HepG2 (cell line): ENCODE measurements around the gene ACTR10. TPM values are rescaled to one million over a fixed set of nuclear protein-coding genes. Genes with fewer than 3 reads are reported as not detected.

Source experiments
- AGO2 ChIP-seq: fragments of 200-400 bp; formaldehyde crosslinking; optimal IDR thresholded peaks from 2 replicates; pipeline ENCODE3; 2017; ENCODE audit warnings: mild to moderate bottlenecking, low read depth, low read length, moderate library complexity
- ARID3A ChIP-seq: IDR thresholded peaks from 2 replicates; pipeline ENCODE4 v1.6.1; 2012; ENCODE audit warnings: low read depth, low read length, improper control_type of control experiment
- ARNT2 ChIP-seq: sonication (generic); formaldehyde crosslinking; IDR thresholded peaks from 2 replicates; pipeline ENCODE4 v1.8.0; 2022; ENCODE audit warnings: mild to moderate bottlenecking, low read depth, missing genetic modification reagents, moderate library complexity
- CBX2 ChIP-seq, 2 experiments: fragments of 200-600 bp in 1 of 2; sonication (generic); formaldehyde crosslinking in 1 of 2; IDR thresholded peaks; 2 replicates each; pipeline versions ENCODE4 v1.7.0 to v1.8.1; 2018 to 2022; ENCODE audit warnings: low read depth in 2 of 2, low read length in 1 of 2, mild to moderate bottlenecking in 1 of 2, missing genetic modification reagents in 1 of 2
- CCAR2 ChIP-seq: fragments of 200-400 bp; formaldehyde crosslinking; optimal IDR thresholded peaks from 2 replicates; pipeline ENCODE3; 2018; ENCODE audit warnings: low read depth, mild to moderate bottlenecking, low read length, moderate library complexity
- FOSL1 ChIP-seq: sonication (generic); formaldehyde crosslinking; IDR thresholded peaks from 2 replicates; pipeline ENCODE4 v1.9.0; 2021; ENCODE audit warnings: missing genetic modification reagents, borderline replicate concordance
- GATAD1 ChIP-seq: IDR thresholded peaks from 2 replicates; pipeline ENCODE4 v1.6.1; 2016; ENCODE audit warnings: missing genetic modification reagents, missing compliant biosample characterization
- GTF3A ChIP-seq: sonication (generic); formaldehyde crosslinking; conservative IDR thresholded peaks from 2 replicates; pipeline ENCODE4 v1.4.0; 2020; ENCODE audit warnings: mild to moderate bottlenecking, missing genetic modification reagents
- HMG20B ChIP-seq: conservative IDR thresholded peaks from 2 replicates; pipeline ENCODE4 v1.6.1; 2016; ENCODE audit warnings: missing genetic modification reagents, missing compliant biosample characterization
- HNRNPL ChIP-seq: fragments of 200-400 bp; formaldehyde crosslinking; IDR thresholded peaks from 2 replicates; pipeline ENCODE4 v1.6.1; 2017; ENCODE audit warnings: mild to moderate bottlenecking, low read depth, low read length
- KLF6 ChIP-seq: IDR thresholded peaks from 2 replicates; pipeline ENCODE4 v1.8.0; 2016; ENCODE audit warnings: missing biosample characterization, missing genetic modification reagents
- MTF1 ChIP-seq: sonication (generic); formaldehyde crosslinking; IDR thresholded peaks from 2 replicates; pipeline ENCODE4 v1.5.0; 2020; ENCODE audit warnings: missing genetic modification reagents
- MXD4 ChIP-seq: IDR thresholded peaks from 2 replicates; pipeline ENCODE4 v1.6.1; 2016; ENCODE audit warnings: mild to moderate bottlenecking, missing biosample characterization, missing genetic modification reagents
- NCOA1 ChIP-seq: sonication (generic); formaldehyde crosslinking; IDR thresholded peaks from 2 replicates; pipeline ENCODE4 v1.9.0; 2021; ENCODE audit warnings: missing genetic modification reagents
- NPAS2 ChIP-seq: sonication (generic); formaldehyde crosslinking; IDR thresholded peaks from 2 replicates; pipeline ENCODE4 v1.8.0; 2022; ENCODE audit warnings: mild to moderate bottlenecking, missing genetic modification reagents, borderline replicate concordance
- NR3C1 ChIP-seq: sonication (generic); formaldehyde crosslinking; IDR thresholded peaks from 2 replicates; pipeline ENCODE4 v1.4.0; 2020; ENCODE audit warnings: missing genetic modification reagents
- PHF8 ChIP-seq: sonication (generic); formaldehyde crosslinking; IDR thresholded peaks from 2 replicates; pipeline ENCODE4 v1.5.0; 2020; ENCODE audit warnings: missing genetic modification reagents
- SAP130 ChIP-seq: IDR thresholded peaks from 2 replicates; pipeline ENCODE4 v1.6.1; 2016; ENCODE audit warnings: low read depth
- SP1 ChIP-seq, 2 experiments: fragments of 450-650 bp in 1 of 2; sonication (generic) in 1 of 2; formaldehyde crosslinking in 1 of 2; IDR thresholded peaks; 2 replicates each; pipeline versions ENCODE4 v1.4.0 to v1.6.1; 2016 to 2020; ENCODE audit warnings: missing genetic modification reagents in 1 of 2
- TARDBP ChIP-seq: sonication (generic); formaldehyde crosslinking; IDR thresholded peaks from 2 replicates; pipeline ENCODE4 v1.8.0; 2022; ENCODE audit warnings: mild to moderate bottlenecking, missing genetic modification reagents
- TBL1XR1 ChIP-seq: fragments of 150-350 bp; IDR thresholded peaks from 2 replicates; pipeline ENCODE4 v1.6.1; 2014; ENCODE audit warnings: borderline replicate concordance, low read length; ENCODE audit not compliant: partially characterized antibody
- ZFY ChIP-seq: sonication (generic); formaldehyde crosslinking; IDR thresholded peaks from 2 replicates; pipeline ENCODE4 v1.4.0; 2020; ENCODE audit warnings: missing genetic modification reagents
- ZNF441 ChIP-seq: sonication (generic); formaldehyde crosslinking; IDR thresholded peaks from 2 replicates; pipeline ENCODE4 v1.7.0; 2021; ENCODE audit warnings: missing genetic modification reagents, borderline replicate concordance
- ZNF552 ChIP-seq: sonication (generic); formaldehyde crosslinking; IDR thresholded peaks from 2 replicates; pipeline ENCODE4 v1.9.0; 2022; ENCODE audit warnings: missing genetic modification reagents, mild to moderate bottlenecking, borderline replicate concordance
- ZNF615 ChIP-seq: sonication (generic); formaldehyde crosslinking; IDR thresholded peaks from 2 replicates; pipeline ENCODE4 v1.5.0; 2020; ENCODE audit warnings: mild to moderate bottlenecking, missing genetic modification reagents, borderline replicate concordance
- ZNF687 ChIP-seq: sonication (generic); formaldehyde crosslinking; IDR thresholded peaks from 2 replicates; pipeline ENCODE4 v1.5.1; 2020; ENCODE audit warnings: mild to moderate bottlenecking, missing genetic modification reagents, moderate library complexity
- polyA plus RNA-seq, 8 experiments: library from polyadenylated mRNA; depleted of rRNA in 3 of 8; stranded (reverse) in 7 of 8; unstranded in 1 of 8; fragments of >200 nt; fragmentation: Illumina TruSeq in 4 of 8; extraction: Trizol in 4 of 8; gene quantifications; 2 replicates each; pipeline versions ENCODE4 v1.2.1 to v1.2.3, GENCODE V29; 2011 to 2016; ENCODE audit warnings: low read depth in 4 of 8, missing spikeins in 1 of 8, mixed read lengths in 1 of 8; ENCODE audit not compliant: insufficient read depth in 1 of 8
- total RNA-seq, 5 experiments: library from RNA; depleted of rRNA; stranded (reverse); fragments of >200 nt; fragmentation: Illumina TruSeq; extraction: Trizol; gene quantifications; 2 replicates each; pipeline ENCODE4 v1.2.3, GENCODE V29; 2016; ENCODE audit warnings: low read depth in 1 of 5

ACTR10 gene
- total and polyA plus RNA-seq, 2 of the 13 experiments (the other 11 are each of a cell fraction or from before 2014, with no cell fraction given), result 30.0 to 41.3 TPM

GRCh38 chr14:58199726-58200479 lies at the start of gene ACTR10 (continued):
- TF ChIP-seq SP1 (IDR thresholded peaks at IDR 0.05) (no peak), SP1 (CRISPR knock-in tag; IDR thresholded peaks at IDR 0.05) (peak; percentile 68), HMG20B (CRISPR knock-in tag) (no peak), PHF8 (CRISPR knock-in tag) (peak; percentile 93), TBL1XR1 (no peak), NPAS2 (no peak), ZNF687 (peak; percentile 68), TARDBP (CRISPR knock-in tag) (peak; percentile 66), GATAD1 (CRISPR knock-in tag) (peak; percentile 78), ZNF615 (CRISPR knock-in tag) (no peak), ZFY (CRISPR knock-in tag) (peak; percentile 85), SAP130 (CRISPR knock-in tag) (peak; percentile 66), GTF3A (CRISPR knock-in tag) (no peak), CBX2 (IDR thresholded peaks at IDR 0.05; ENCODE audit: low read depth, low read length) (no peak), CBX2 (CRISPR knock-in tag; IDR thresholded peaks at IDR 0.05; ENCODE audit: low read depth) (no peak), AGO2 (no peak), ARNT2 (0 out of 2 replicates have a peak, but pooled peaks have one; percentile 34), KLF6 (CRISPR knock-in tag) (peak; percentile 70; the same call in 1 of the 2 replicates), CCAR2 (no peak), ZNF552 (CRISPR knock-in tag) (0 out of 2 replicates have a peak, but pooled peaks have one; percentile 68), NR3C1 (CRISPR knock-in tag) (no peak), NCOA1 (no peak), FOSL1 (no peak), MTF1 (CRISPR knock-in tag) (no peak), ARID3A (peak; percentile 10; the same call in 1 of the 2 replicates), HNRNPL (0 out of 2 replicates have a peak, but pooled peaks have one; percentile 23), ZNF441 (CRISPR knock-in tag) (peak; percentile 61; the same call in 1 of the 2 replicates), MXD4 (CRISPR knock-in tag) (no peak)
